HG03159 (cell line): ENCODE data around the gene GKN1.

Experiments
- ATAC-seq: cut with Tn5 transposase; IDR thresholded peaks from one replicate; pipeline ENCODE4 v1.9.1; 2021; ENCODE audit warnings: mild to moderate bottlenecking, moderate library complexity; ENCODE audit not compliant: unreplicated experiment

Gene GKN1

GRCh38 chr2:69003731-69004130, 29.3 kb downstream of the GKN1 start:
- no peak for ATAC-seq

DNA sequence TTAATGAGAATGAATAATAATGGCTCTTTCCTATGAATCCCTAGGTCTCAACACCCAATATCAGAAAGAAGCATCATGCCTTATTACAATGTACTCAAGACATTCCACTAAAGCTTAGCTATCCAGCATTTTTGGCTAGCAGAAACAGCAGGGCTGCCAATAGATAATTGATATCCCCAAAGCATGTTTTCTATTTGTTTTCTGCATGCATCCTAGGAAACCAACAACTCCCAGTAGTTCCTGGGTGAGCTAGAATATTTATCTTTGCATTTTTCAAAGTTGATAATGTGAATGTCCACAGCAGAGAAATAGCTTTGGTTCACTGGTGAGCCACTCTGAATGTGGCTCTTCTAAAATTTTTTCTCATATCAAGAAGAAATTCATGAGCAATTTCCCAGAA, 32.7 kb downstream of the GKN1 start:
- ATAC-seq: no peak

DNA sequence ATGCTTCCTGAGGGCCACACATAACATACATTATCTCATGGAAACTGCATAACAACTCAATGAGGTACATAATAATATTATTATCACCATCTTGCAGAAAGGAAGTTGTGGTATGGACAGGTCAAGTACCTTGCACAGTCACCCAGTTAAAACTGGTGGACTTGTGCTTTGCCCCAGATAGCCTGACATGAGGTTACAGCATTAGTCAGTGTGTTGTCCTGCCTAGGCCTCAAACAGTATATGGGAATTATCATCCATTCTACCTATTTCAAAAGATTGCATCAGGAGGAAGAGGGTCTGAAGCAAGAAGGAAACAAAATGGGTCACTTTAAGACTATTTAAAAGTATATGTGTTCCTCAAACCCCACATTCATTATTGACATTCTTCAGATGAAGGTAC, 33.2 kb downstream of the GKN1 start:
- ATAC-seq: no peak

- ATAC-seq: no peak
Measured at GRCh38 chr2:69010437-69011194, 36.2 kb downstream of the GKN1 start.

DNA sequence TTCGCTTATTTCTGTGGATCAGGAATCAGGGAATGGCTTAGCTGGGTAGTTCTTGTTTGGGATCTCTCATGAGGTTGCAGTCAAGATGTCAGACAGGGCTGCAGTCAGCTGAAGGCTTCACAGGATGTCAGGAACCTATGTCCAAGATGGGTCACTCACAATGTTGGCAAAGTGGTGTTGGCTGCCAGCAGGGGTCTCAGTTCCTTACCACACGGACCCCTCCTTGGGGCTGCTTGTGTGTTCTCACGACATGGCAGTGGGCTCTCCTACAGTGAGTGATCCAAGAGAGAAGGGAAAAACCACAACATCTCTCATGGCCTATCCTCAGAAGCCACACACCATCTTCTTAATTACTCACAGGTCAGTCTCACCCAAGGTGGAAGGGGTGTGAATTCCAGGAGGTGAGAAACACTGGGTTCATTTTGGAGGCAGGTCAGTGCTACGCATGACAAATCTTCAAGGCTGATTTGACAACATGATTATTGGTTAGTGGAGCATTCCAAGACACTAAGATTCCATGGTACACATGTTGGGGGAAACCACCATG, 37.2 kb downstream of the GKN1 start:
- no peak for ATAC-seq

DNA sequence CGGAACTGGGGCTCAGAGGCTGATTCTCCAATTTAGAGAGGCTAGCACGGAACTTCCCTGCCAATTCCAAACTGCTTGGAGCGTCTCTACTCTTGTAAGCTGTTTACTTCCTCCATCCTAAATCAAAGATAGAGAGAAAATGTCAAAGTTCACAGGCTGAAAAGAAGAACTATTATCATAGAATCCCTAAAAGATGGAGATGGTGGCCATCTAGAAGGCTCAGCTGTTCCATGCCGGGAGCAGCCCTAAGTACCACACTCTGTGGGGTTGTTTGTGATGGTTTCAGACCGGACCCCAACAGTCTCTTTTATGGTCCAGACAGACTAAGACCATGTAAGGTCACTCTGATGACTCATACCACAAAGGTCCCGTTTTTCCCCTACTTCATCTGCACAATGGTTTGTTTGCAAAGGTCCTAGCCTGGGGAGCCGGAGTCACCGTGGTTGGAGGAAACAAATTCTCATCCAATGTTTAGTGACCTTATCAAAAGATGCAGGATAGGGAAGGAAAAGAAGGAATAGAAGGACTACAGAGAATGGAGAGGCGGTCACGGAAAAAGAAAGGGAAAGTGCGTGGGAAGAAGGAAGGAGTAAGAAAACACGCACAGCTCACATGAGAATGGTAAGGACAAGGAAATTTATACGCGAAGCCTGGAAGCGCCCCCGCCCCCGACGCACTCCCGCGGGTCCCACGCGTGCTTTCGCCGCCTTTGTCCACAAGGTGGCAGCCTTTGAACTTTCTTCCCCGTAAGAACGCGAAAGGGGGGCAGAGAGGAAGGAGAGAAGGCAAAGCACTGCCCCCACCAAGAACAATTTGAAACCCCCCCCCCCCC, 38.1 kb downstream of the GKN1 start:
- no peak for ATAC-seq

- no peak for ATAC-seq
Measured at GRCh38 chr2:69013142-69013839, 38.9 kb downstream of the GKN1 start, which contains the start of gene ANTXR1. Gene ANTXR1, plus strand, starts transcription at chr2:69013179. Its CDS starts 321 bp downstream, at chr2:69013500.

DNA sequence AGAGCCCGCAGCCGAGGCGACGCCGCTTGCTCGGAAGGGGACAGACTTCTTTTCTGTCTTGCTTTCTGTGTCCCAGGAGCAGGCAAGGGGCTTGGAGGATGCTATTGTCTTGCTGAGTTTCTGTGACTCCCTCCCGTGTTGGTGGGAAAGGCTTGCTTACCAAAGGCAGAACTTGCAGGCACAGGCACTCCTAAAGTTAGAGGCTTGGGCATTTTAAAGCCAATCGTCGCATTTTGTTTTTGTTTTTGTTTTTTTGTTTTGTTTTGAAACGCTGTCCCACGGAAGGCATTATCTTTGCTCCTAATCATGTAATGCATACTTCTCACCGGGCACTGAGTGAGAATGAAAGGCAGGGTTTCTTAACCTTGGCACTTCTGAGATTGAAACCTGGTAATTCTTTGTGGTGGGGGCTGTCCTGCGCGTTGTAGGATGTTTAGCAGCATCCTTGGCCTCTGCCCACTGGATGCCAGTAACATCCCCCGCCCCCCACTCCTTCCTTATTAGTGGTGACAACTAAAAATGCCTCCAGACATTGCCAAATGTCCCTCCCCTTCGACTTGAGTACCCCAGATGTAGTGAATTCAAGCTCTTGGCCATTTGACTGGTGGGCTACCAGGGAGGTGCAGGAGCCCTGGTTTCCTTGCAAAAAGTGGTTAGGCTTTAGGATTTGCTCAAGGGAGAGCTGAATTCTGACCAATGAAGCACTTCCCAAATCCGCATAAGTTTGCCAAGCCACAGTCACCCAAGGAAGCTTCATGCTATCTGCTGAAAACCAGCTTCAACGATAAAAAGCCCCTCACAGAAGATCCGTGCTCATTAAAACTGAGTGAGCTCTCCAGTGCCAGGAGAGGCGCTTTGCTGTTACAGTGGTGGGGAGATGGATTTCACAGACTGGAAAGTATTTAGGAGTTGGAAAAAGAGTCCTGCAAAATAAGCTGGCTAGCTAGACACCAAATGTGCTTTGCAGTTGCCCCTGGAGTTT, 39.7 kb downstream of the GKN1 start:
- ATAC-seq: no peak

GRCh38 chr2:69017080-69017479, 42.6 kb downstream of the GKN1 start:
- no peak for ATAC-seq

GRCh38 chr2:69017835-69018234, 43.4 kb downstream of the GKN1 start:
- ATAC-seq: no peak

GRCh38 chr2:69018678-69019095, 44.3 kb downstream of the GKN1 start:
- no peak for ATAC-seq

- no peak for ATAC-seq
Measured at GRCh38 chr2:69020496-69021426, 46.3 kb downstream of the GKN1 start.

- no peak for ATAC-seq
Measured at GRCh38 chr2:69021727-69022126, 47.3 kb downstream of the GKN1 start.

GRCh38 chr2:69022548-69022947, 48.1 kb downstream of the GKN1 start:
- no peak for ATAC-seq

- no peak for ATAC-seq
Measured at GRCh38 chr2:69023236-69023635, 48.8 kb downstream of the GKN1 start.

GRCh38 chr2:69026026-69026425, 51.6 kb downstream of the GKN1 start:
- no peak for ATAC-seq

GRCh38 chr2:69026691-69027459, 52.4 kb downstream of the GKN1 start:
- ATAC-seq: no peak
